Measurements from ENCODE around the gene SIRPA.

Gene SIRPA

GRCh38 chr20:1890469-1891262, 4.5 kb upstream of the SIRPA start:
- no peak for DNase-seq

GRCh38 chr20:1891263-1892118, 3.7 kb upstream of the SIRPA start:
- DNase-seq = no peak

GRCh38 chr20:1892119-1892385, 3.2 kb upstream of the SIRPA start:
- DNase-seq = no peak

GRCh38 chr20:1893721-1894470, 1.3 kb upstream of the SIRPA start:
- no peak for DNase-seq

GRCh38 chr20:1894471-1894950, 696 bp upstream of the SIRPA start:
- peak; percentile 72 for DNase-seq

GRCh38 chr20:1895674-1896483, 672 bp downstream of the SIRPA start:
- DNase-seq = no peak

GRCh38 chr20:1896484-1897258, 1.5 kb downstream of the SIRPA start:
- no peak for DNase-seq

GRCh38 chr20:1897541-1897940, 2.3 kb downstream of the SIRPA start:
- DNase-seq = no peak

GRCh38 chr20:1897965-1898464, 2.8 kb downstream of the SIRPA start:
- no peak for DNase-seq

- no peak for DNase-seq
Measured at GRCh38 chr20:1898482-1899240, 3.5 kb downstream of the SIRPA start.

GRCh38 chr20:1899241-1899525, 4.0 kb downstream of the SIRPA start:
- DNase-seq = no peak

GRCh38 chr20:1900321-1900801, 5.2 kb downstream of the SIRPA start:
- DNase-seq = peak; percentile 84

- DNase-seq = no peak
Measured at GRCh38 chr20:1901704-1902103, 6.5 kb downstream of the SIRPA start.

GRCh38 chr20:1902188-1902587, 7.0 kb downstream of the SIRPA start:
- DNase-seq = no peak

- DNase-seq = no peak
Measured at GRCh38 chr20:1904135-1904534, 8.9 kb downstream of the SIRPA start.

GRCh38 chr20:1905009-1905408, 9.8 kb downstream of the SIRPA start:
- DNase-seq = no peak

- no peak for DNase-seq
Measured at GRCh38 chr20:1905693-1906092, 10.5 kb downstream of the SIRPA start.

- DNase-seq = no peak
Measured at GRCh38 chr20:1906361-1907051, 11.3 kb downstream of the SIRPA start.

- no peak for DNase-seq
Measured at GRCh38 chr20:1907586-1907985, 12.4 kb downstream of the SIRPA start.

- no peak for DNase-seq
Measured at GRCh38 chr20:1908191-1908590, 13.0 kb downstream of the SIRPA start.

All from NCI-H748 treated with DMSO at 0.1 percent for 48 hours (cell line).